Measurements from ENCODE around the gene CDC42.

CDC42 gene

DNA sequence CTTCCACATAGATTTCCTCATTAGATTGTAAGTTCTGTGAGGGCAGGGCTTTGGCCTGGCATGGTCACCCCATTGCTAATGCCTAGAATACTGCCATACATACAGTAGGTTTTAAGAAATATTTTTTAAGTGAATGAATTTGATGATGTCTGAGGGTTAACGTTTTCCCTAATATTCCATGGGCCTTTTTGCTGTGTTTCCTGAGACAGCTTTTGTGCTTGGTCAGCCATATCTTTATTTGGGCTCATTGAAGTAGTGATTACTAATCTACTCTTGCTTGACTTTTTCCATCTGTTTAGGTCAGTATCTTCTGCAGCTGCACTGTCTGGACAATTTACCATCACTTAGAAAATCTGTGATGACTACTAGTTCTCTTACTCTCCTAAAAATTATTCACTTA, 3.5 kb downstream of the CDC42 start:
- H3K14ac ChIP-seq (ENCODE audit: low read length) = no peak overlapping the region
- no peaks in the 10 kb centered on the region for H3K27me3 ChIP-seq (ENCODE audit: insufficient read depth, low read length)
- H3K79me1 ChIP-seq (ENCODE audit: low read length) = peaks cover 15% of the 10 kb centered on the region
- no peak overlapping the region for H4K8ac ChIP-seq (ENCODE audit: low read depth, low read length)
- H3K18ac ChIP-seq (ENCODE audit: low read length) = no peak overlapping the region
- no peak overlapping the region for H2BK5ac ChIP-seq (ENCODE audit: low read depth, low read length, poor library complexity)
- H2AK5ac ChIP-seq (ENCODE audit: low read length) = no peak overlapping the region
- no peak overlapping the region for H3K23ac ChIP-seq (ENCODE audit: low read length)
- H3K9me3 ChIP-seq (ENCODE audit: insufficient read depth, low read depth, low read length) = no peaks in the 10 kb centered on the region
- peaks cover 5 to 9% of the 10 kb centered on the region in 2 experiments for H3K4me1 ChIP-seq (ENCODE audit: control insufficient read depth in 1 of 2, insufficient read depth in 2 of 2, low read length in 2 of 2)
- no peak overlapping the region for H3K4me2 ChIP-seq (ENCODE audit: low read length)
- no peak overlapping the region for H3K9ac ChIP-seq (ENCODE audit: low read length)
- H3K4ac ChIP-seq (ENCODE audit: low read depth, low read length) = peak overlapping the region; percentile 96
- H3K36me3 ChIP-seq (ENCODE audit: control insufficient read depth in 1 of 2, insufficient read depth in 2 of 2, low read length in 2 of 2) = peaks cover 5 to 14% of the 10 kb centered on the region in 2 experiments
- WGBS (ENCODE audit: extremely low coverage, insufficient coverage, insufficient read length) = no CpG with 5 or more reads among the region's 1 CpG
- no peak overlapping the region for H3K27ac ChIP-seq (ENCODE audit: low read depth, low read length)
- H4K91ac ChIP-seq (ENCODE audit: low read depth, low read length) = no peak overlapping the region
- H2BK120ac ChIP-seq (ENCODE audit: insufficient read depth, low read length, poor library complexity) = no peak overlapping the region
- H3K79me2 ChIP-seq (ENCODE audit: control insufficient read depth, insufficient read depth, low read length, poor library complexity) = peaks cover 27% of the 10 kb centered on the region
- no peak for DNase-seq
- no peak overlapping the region for H2BK12ac ChIP-seq (ENCODE audit: low read length)
- no peak overlapping the region for H3K4me3 ChIP-seq (ENCODE audit: low read depth, low read length)
- no peak overlapping the region for H4K12ac ChIP-seq (ENCODE audit: low read depth, low read length)
- no peak overlapping the region for H2AFZ ChIP-seq (ENCODE audit: insufficient read depth, low read length, poor library complexity)

DNA sequence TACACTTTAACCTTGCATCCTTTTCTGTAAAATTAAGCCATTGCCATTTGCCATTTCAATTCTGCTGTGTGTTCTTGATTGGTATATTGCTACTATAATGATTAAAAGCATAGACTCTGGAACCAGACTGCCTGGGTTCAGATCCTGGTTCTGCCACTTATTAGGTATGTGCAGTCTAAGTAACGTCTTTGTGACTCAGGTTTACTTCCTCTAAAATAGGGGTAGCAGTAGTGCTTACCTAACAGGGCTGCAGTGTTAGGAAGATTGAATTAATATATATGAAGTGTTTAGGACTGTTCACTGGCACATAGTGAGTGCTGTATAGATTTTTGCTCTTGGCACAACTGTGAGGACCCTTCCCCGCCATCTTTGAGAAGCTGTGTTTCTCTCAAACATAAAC, 4.4 kb downstream of the CDC42 start:
- Histone ChIP-seq H3K27ac (ENCODE audit: low read depth, low read length) (no peak overlapping the region), H3K23ac (ENCODE audit: low read length) (no peak overlapping the region), H2BK5ac (ENCODE audit: low read depth, low read length, poor library complexity) (no peak overlapping the region), H4K91ac (ENCODE audit: low read depth, low read length) (no peak overlapping the region), H3K27me3 (ENCODE audit: insufficient read depth, low read length) (no peaks in the 10 kb centered on the region), H2BK12ac (ENCODE audit: low read length) (no peak overlapping the region), H3K79me2 (ENCODE audit: control insufficient read depth, insufficient read depth, low read length, poor library complexity) (peaks cover 32% of the 10 kb centered on the region), H3K79me1 (ENCODE audit: low read length) (peaks cover 15% of the 10 kb centered on the region), H3K9me3 (ENCODE audit: insufficient read depth, low read depth, low read length) (no peaks in the 10 kb centered on the region), H2AK5ac (ENCODE audit: low read length) (no peak overlapping the region), H3K36me3 (ENCODE audit: control insufficient read depth in 1 of 2, insufficient read depth in 2 of 2, low read length in 2 of 2) (peaks cover 5 to 14% of the 10 kb centered on the region in 2 experiments), H4K8ac (ENCODE audit: low read depth, low read length) (no peak overlapping the region), H3K4me3 (ENCODE audit: low read depth, low read length) (no peak overlapping the region), H4K12ac (ENCODE audit: low read depth, low read length) (no peak overlapping the region), H2BK120ac (ENCODE audit: insufficient read depth, low read length, poor library complexity) (no peak overlapping the region), H2AFZ (ENCODE audit: insufficient read depth, low read length, poor library complexity) (no peak overlapping the region), H3K4ac (ENCODE audit: low read depth, low read length) (peak overlapping the region; percentile 97), H3K18ac (ENCODE audit: low read length) (no peak overlapping the region), H3K9ac (ENCODE audit: low read length) (no peak overlapping the region), H3K14ac (ENCODE audit: low read length) (no peak overlapping the region), H3K4me1 (ENCODE audit: control insufficient read depth in 1 of 2, insufficient read depth in 2 of 2, low read length in 2 of 2) (peaks cover 5 to 9% of the 10 kb centered on the region in 2 experiments), H3K4me2 (ENCODE audit: low read length) (no peak overlapping the region)
- no CpG with 5 or more reads among the region's 2 CpGs for WGBS (ENCODE audit: extremely low coverage, insufficient coverage, insufficient read length)
- DNase-seq = peak in 1 of 2 donors; percentile 54

- Histone ChIP-seq H3K36me3 (ENCODE audit: control insufficient read depth in 1 of 2, insufficient read depth in 2 of 2, low read length in 2 of 2) (peaks cover 5 to 14% of the 10 kb centered on the region in 2 experiments), H3K4me3 (ENCODE audit: low read depth, low read length) (no peak overlapping the region), H3K18ac (ENCODE audit: low read length) (no peak overlapping the region), H3K79me2 (ENCODE audit: control insufficient read depth, insufficient read depth, low read length, poor library complexity) (peaks cover 29% of the 10 kb centered on the region), H3K79me1 (ENCODE audit: low read length) (peaks cover 8% of the 10 kb centered on the region), H3K4ac (ENCODE audit: low read depth, low read length) (peak overlapping the region; percentile 98), H3K4me2 (ENCODE audit: low read length) (no peak overlapping the region), H2AK5ac (ENCODE audit: low read length) (no peak overlapping the region), H3K14ac (ENCODE audit: low read length) (no peak overlapping the region), H4K12ac (ENCODE audit: low read depth, low read length) (no peak overlapping the region), H2BK5ac (ENCODE audit: low read depth, low read length, poor library complexity) (no peak overlapping the region), H2BK120ac (ENCODE audit: insufficient read depth, low read length, poor library complexity) (no peak overlapping the region), H3K27me3 (ENCODE audit: insufficient read depth, low read length) (no peaks in the 10 kb centered on the region), H4K8ac (ENCODE audit: low read depth, low read length) (no peak overlapping the region), H3K4me1 (ENCODE audit: control insufficient read depth in 1 of 2, insufficient read depth in 2 of 2, low read length in 2 of 2) (peaks cover 3 to 6% of the 10 kb centered on the region in 2 experiments), H2AFZ (ENCODE audit: insufficient read depth, low read length, poor library complexity) (no peak overlapping the region), H3K23ac (ENCODE audit: low read length) (no peak overlapping the region), H4K91ac (ENCODE audit: low read depth, low read length) (no peak overlapping the region), H3K9me3 (ENCODE audit: insufficient read depth, low read depth, low read length) (no peaks in the 10 kb centered on the region), H3K9ac (ENCODE audit: low read length) (no peak overlapping the region), H3K27ac (ENCODE audit: low read depth, low read length) (no peak overlapping the region), H2BK12ac (ENCODE audit: low read length) (no peak overlapping the region)
- WGBS (ENCODE audit: extremely low coverage, insufficient coverage, insufficient read length) = no CpG with 5 or more reads among the region's 10 CpGs
- DNase-seq = peak; percentile 49 to 72
Measured at GRCh38 chr1:22057861-22058260, 5.4 kb downstream of the CDC42 start.

- Histone ChIP-seq H3K4me2 (ENCODE audit: low read length) (no peak overlapping the region), H3K9ac (ENCODE audit: low read length) (no peak overlapping the region), H2BK120ac (ENCODE audit: insufficient read depth, low read length, poor library complexity) (no peak overlapping the region), H2BK12ac (ENCODE audit: low read length) (no peak overlapping the region), H3K14ac (ENCODE audit: low read length) (no peak overlapping the region), H3K36me3 (ENCODE audit: control insufficient read depth in 1 of 2, insufficient read depth in 2 of 2, low read length in 2 of 2) (peaks cover 7 to 14% of the 10 kb centered on the region in 2 experiments), H4K12ac (ENCODE audit: low read depth, low read length) (no peak overlapping the region), H3K4ac (ENCODE audit: low read depth, low read length) (peak overlapping the region; percentile 98), H3K79me2 (ENCODE audit: control insufficient read depth, insufficient read depth, low read length, poor library complexity) (peaks cover 41% of the 10 kb centered on the region), H3K79me1 (ENCODE audit: low read length) (peaks cover 2% of the 10 kb centered on the region), H3K4me3 (ENCODE audit: low read depth, low read length) (no peak overlapping the region), H3K27ac (ENCODE audit: low read depth, low read length) (no peak overlapping the region), H3K18ac (ENCODE audit: low read length) (no peak overlapping the region), H4K8ac (ENCODE audit: low read depth, low read length) (no peak overlapping the region), H2BK5ac (ENCODE audit: low read depth, low read length, poor library complexity) (no peak overlapping the region), H4K91ac (ENCODE audit: low read depth, low read length) (no peak overlapping the region), H3K27me3 (ENCODE audit: insufficient read depth, low read length) (no peaks in the 10 kb centered on the region), H2AFZ (ENCODE audit: insufficient read depth, low read length, poor library complexity) (no peak overlapping the region), H2AK5ac (ENCODE audit: low read length) (no peak overlapping the region), H3K9me3 (ENCODE audit: insufficient read depth, low read depth, low read length) (no peaks in the 10 kb centered on the region), H3K23ac (ENCODE audit: low read length) (no peak overlapping the region), H3K4me1 (ENCODE audit: control insufficient read depth in 1 of 2, insufficient read depth in 2 of 2, low read length in 2 of 2) (peaks cover 6 to 9% of the 10 kb centered on the region in 2 experiments)
- DNase-seq = no peak
- no CpG with 5 or more reads among the region's 12 CpGs for WGBS (ENCODE audit: extremely low coverage, insufficient coverage, insufficient read length)
Measured at GRCh38 chr1:22064751-22065402, 12.4 kb downstream of the CDC42 start.
